Epithelial cell of proximal tubule (primary cell): ENCODE measurements around the gene WASF3. TPM values are rescaled to one million over a fixed set of nuclear protein-coding genes. Genes with fewer than 3 reads are reported as not detected.
A peak's percentile ranks its signal among the peaks of the same experiment; 100 is the strongest.

Experiments used
- DNase-seq: peaks from one replicate; pipeline ENCODE4 v3.0.0-alpha.2; 2011; ENCODE audit warnings: low read depth
- H3K4me3 ChIP-seq: 2 replicates; pipeline ENCODE4 v1.5.1; 2011; ENCODE audit warnings: low read depth, mild to moderate bottlenecking, low read length
- CTCF ChIP-seq: conservative IDR thresholded peaks from 2 replicates; pipeline ENCODE4 v1.5.1; 2012; ENCODE audit warnings: low read depth, mild to moderate bottlenecking, low read length
- total RNA-seq: library from RNA; depleted of rRNA; stranded (reverse); fragments of >200 nt; gene quantifications from 2 replicates; pipeline ENCODE4 v1.2.3, GENCODE V29; 2015

WASF3 gene
- total RNA-seq, 1 donor from 2014 or later = 3.8 TPM

- no peak overlapping the region for H3K4me3 ChIP-seq
- no peak for TF ChIP-seq CTCF
- no peak for DNase-seq
Observed at GRCh38 chr13:26699197-26699490, 141.7 kb downstream of the WASF3 start.

DNA sequence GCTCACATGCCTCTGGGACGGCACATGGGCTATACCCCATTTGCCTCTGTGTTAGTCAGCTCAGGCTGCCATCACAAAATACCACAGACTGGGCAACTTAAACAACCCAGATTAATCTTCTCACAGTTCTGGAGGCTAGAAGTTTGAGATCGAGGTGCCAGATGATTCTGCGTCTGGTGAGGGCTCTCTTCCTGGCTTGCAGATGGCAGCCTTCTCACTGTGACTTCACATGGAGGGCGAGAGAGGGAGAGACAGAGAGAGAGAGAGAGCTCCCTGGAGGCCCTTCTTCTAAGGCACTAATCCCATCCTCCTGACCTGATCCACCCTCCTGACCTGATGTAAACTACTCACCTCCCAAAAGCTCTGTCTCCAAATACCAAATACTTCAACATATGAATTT is 148.1 kb downstream of the WASF3 start:
- TF ChIP-seq CTCF = no peak

GRCh38 chr13:26706381-26706780 is 148.9 kb downstream of the WASF3 start:
- no peak overlapping the region for H3K4me3 ChIP-seq
- TF ChIP-seq CTCF = no peak
- DNase-seq = no peak

More for the DNA sequence above, 148.1 kb downstream of the WASF3 start:
- no peak overlapping the region for H3K4me3 ChIP-seq
- DNase-seq = no peak

DNA sequence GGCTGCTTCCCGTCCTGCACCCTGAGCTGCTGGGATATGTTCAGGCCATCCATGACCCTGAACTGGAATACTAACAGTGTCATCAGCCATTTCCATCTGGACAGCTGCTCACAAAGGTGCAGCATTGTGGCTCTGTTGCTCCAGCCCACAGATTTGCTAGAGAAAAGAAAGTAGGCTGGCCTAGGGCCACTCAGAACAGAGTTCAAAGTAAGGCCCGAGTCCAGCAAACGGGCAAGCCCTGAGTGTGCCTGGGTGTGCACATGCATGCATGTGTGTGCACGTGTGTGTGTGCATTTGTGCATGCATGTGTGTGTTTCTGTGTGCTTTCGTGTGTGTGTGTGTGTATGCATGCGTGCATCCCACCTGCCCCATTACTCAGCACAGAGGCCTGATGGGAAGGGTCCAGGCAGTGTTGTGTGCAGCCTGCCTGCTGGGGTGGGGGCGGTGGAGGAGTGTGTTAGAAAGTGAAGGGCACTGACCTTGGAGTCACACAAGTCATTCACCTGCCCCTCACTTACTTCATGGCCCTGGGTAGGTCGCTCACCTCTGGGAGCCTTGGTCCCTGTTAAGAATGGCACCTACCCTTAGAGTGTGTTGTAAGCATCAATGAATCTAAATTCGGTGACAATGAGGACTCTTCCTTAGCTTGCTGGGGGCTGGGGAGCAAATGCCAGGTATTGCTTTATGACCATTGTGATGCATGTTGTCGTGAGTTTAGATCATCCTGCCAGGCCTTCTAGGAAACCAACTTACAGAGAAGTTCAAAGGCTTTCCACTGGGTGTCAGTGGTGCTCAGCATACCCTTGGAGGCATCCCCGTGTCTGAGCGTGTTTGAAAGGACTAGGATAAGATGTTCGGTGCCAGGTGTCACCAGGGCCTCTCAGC is 149.9 kb downstream of the WASF3 start:
- peak; percentile 75 for TF ChIP-seq CTCF
- peak; percentile 7 for DNase-seq
- H3K4me3 ChIP-seq = no peak overlapping the region

GRCh38 chr13:26708007-26708297 is 150.5 kb downstream of the WASF3 start:
- H3K4me3 ChIP-seq = no peak overlapping the region
- no peak for TF ChIP-seq CTCF
- DNase-seq = no peak

DNA sequence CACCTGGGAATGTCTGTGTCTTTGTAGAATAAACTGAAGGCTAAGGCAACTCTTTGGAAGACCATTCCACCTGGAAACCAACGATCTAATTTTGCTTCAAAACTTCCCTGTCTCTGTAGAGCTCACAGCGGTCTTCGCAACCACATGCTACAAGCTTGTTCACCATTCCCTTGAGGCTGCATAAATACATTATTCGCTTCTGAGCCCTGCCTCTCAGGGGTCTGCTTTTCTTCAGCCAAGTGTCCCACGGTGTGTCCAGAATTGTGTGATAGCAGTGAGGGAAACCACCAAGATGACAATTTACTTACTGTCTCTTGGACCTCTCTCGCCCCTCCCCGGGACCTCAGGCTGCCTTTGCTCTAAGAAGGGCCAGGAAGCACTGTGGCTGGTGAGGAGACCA is 152.0 kb downstream of the WASF3 start:
- H3K4me3 ChIP-seq = no peak overlapping the region
- DNase-seq = no peak
- TF ChIP-seq CTCF = no peak

GRCh38 chr13:26710166-26710565 is 152.7 kb downstream of the WASF3 start:
- DNase-seq = no peak
- no peak overlapping the region for H3K4me3 ChIP-seq
- TF ChIP-seq CTCF = no peak
